Adrenal gland (tissue), 12 donors: ENCODE measurements around the gene CARD16. TPM values are rescaled to one million over a fixed set of nuclear protein-coding genes. Genes with fewer than 3 reads are reported as not detected.
"Not testable (repeated sequence)": the region's sequence is repeated elsewhere in the genome, so short reads cannot be mapped to it uniquely, and the experiment has no call there.

Experiments
- DNase-seq, 7 donors: peaks; one replicate each; pipeline ENCODE4 v3.0.0-alpha.2; 2019 to 2020
- H3K27ac ChIP-seq, 5 donors: fragments of 200-600 bp; sonication (generic) in 4 of 5; 1 replicate in 3 of 5; 2 replicates in 2 of 5; pipeline versions ENCODE4 v1.5.1 to v1.8.0; 2016 to 2020; ENCODE audit warnings: mild to moderate bottlenecking in 1 of 5
- H3K27me3 ChIP-seq: fragments of 200-600 bp; 2 replicates; pipeline ENCODE4 v1.8.0; 2021
- H3K36me3 ChIP-seq, 2 donors: fragments of 200-600 bp; replicated peaks in 1 of 2; 1 replicate in 1 of 2; 2 replicates in 1 of 2; pipeline versions ENCODE4 v1.5.1 to v1.8.0; 2018 to 2022
- H3K4me1 ChIP-seq, 2 donors: fragments of 200-600 bp; replicated peaks in 1 of 2; 1 replicate in 1 of 2; 2 replicates in 1 of 2; pipeline versions ENCODE4 v1.5.1 to v1.8.0; 2018 to 2021
- H3K4me3 ChIP-seq, 4 donors: fragments of 200-600 bp; sonication (generic) in 3 of 4; one replicate each; pipeline ENCODE4 v1.5.1; 2016 to 2018
- H3K9me3 ChIP-seq, 3 donors: fragments of 200-600 bp; sonication (generic) in 1 of 3; replicated peaks in 1 of 3; 1 replicate in 2 of 3; 2 replicates in 1 of 3; pipeline versions ENCODE4 v1.5.1 to v1.8.0; 2016 to 2021
- CTCF ChIP-seq, 6 experiments: fragments of 450-650 bp in 4 of 6; fragments of 200-600 bp in 2 of 6; sonication (generic) in 1 of 6; IDR thresholded peaks; 1 replicate in 5 of 6; 2 replicates in 1 of 6; pipeline versions ENCODE4 v1.5.1 to v1.8.0; 2016 to 2021; ENCODE audit warnings: antibody characterized with exemption in 6 of 6, mild to moderate bottlenecking in 2 of 6, moderate library complexity in 1 of 6
- POLR2A ChIP-seq, 2 donors: fragments of 450-650 bp; IDR thresholded peaks; one replicate each; pipeline ENCODE4 v1.6.1; 2017; ENCODE audit warnings: antibody characterized with exemption in 2 of 2, mild to moderate bottlenecking in 2 of 2, moderate library complexity in 1 of 2
- WGBS, 4 donors: extraction: QIAGEN DNeasy Blood & Tissue Kit in 2 of 4; methylation state at CpG; one replicate each; pipeline versions ENCODE4 v1.1.5 to v1.1.7; 2013 to 2017; 5-methylcytosine and 5-hydroxymethylcytosine counted together
- intact Hi-C, 2 donors: fragments of 100-400 bp; cut with DNase I; formaldehyde crosslinking; loops; one replicate each; pipeline versions ENCODE4 v1.14.1 to v1.15.0; 2022 to 2023
- polyA plus RNA-seq, 3 donors: library from polyadenylated mRNA; stranded (reverse); fragments of 200-250 nt in 2 of 3; fragments of 350-450 nt in 1 of 3; fragmentation: Illumina TruSeq in 1 of 3; extraction: RNeasy Lipid Tissue Mini Kit (QIAGEN cat#74804) in 1 of 3; gene quantifications; one replicate each; pipeline ENCODE4 v1.2.3, GENCODE V29; 2013 to 2014
- total RNA-seq, 9 donors: library from RNA; depleted of rRNA in 4 of 9; stranded (reverse); fragments of >200 nt in 4 of 9; fragments of 120-200 nt in 1 of 9; fragmentation: NEBNext Ultra II Directional in 1 of 9; extraction: Animal tissue kit (Norgen Biotek cat#: 25700) in 1 of 9; gene quantifications; one replicate each; pipeline versions ENCODE4 v1.1.0 to v1.2.4, GENCODE V29; 2013 to 2023
- donor health status: healthy with polysubstance abuse.
- donor health status: Bipolar disorder and iron deficiency.
- donor health status: DM: yes; HTN: yes; CAD: no.
- donor health status: DM: no; HTN: no; CAD: no.
- donor health status: DM: no; HTN: no; CAD: no.
- donor health status: DM: yes; HTN: yes; CAD: no.

The CARD16 gene
- total and polyA plus RNA-seq, 12 donors, result 3.3 to 48.6 (median 12.2) TPM; not detected in 1

DNA sequence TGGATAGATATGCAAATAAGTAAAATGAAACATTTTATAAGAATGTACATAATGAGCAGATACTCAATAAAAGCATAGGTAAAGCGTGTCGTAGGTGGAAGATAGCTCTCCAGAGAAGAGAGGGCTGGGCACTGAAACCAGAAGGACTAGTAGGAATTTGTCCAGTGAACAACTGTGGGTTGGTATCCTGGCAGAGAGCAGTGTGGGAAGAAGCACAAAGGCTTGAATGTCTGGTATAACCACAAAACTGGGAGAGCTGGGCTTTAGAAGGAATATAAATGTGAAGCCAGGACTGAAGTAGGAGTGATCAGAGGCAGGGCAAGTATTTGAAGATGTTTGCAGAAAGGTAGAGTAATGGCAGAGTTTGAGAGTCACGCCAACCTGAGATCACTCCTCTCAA, 33.1 kb upstream of the CARD16 start:
- H3K27me3 ChIP-seq, result no peaks in the 10 kb centered on the region
- 81 to 94% (median 91%) methylated on average over 3 of the region's 3 CpGs for WGBS, 4 donors
- DNase-seq, result no peak
- no peak overlapping the region for H3K4me3 ChIP-seq
- no peaks in the 10 kb centered on the region for H3K4me1 ChIP-seq
- no peaks in the 10 kb centered on the region for H3K36me3 ChIP-seq
- intact Hi-C loops, result no loop called here
- H3K27ac ChIP-seq, result no peak overlapping the region
- TF ChIP-seq CTCF (IDR thresholded peaks at IDR 0.05) (no peak), POLR2A (IDR thresholded peaks at IDR 0.05) (no peak)
- no peaks in the 10 kb centered on the region for H3K9me3 ChIP-seq

- DNase-seq, H3K9me3 ChIP-seq, H3K4me3 ChIP-seq, intact Hi-C loops, H3K27me3 ChIP-seq, H3K27ac ChIP-seq, H3K4me1 ChIP-seq, H3K36me3 ChIP-seq: not testable (repeated sequence)
- WGBS, 4 donors, result 64 to 76% (median 73%) methylated on average over 4 of the region's 4 CpGs
Observed at GRCh38 chr11:105077141-105077790, 32.1 kb upstream of the CARD16 start.

GRCh38 chr11:105074166-105074530, 29.0 kb upstream of the CARD16 start:
- Histone ChIP-seq H3K9me3 (no peaks in the 10 kb centered on the region), H3K27me3 (no peaks in the 10 kb centered on the region), H3K36me3 (no peaks in the 10 kb centered on the region), H3K27ac (no peak overlapping the region), H3K4me3 (no peak overlapping the region), H3K4me1 (no peaks in the 10 kb centered on the region)
- intact Hi-C loops, result no loop called here
- DNase-seq, result no peak
- 79 to 87% (median 85%) methylated on average over 2 of the region's 2 CpGs for WGBS, 4 donors
- TF ChIP-seq CTCF (IDR thresholded peaks at IDR 0.05) (no peak), POLR2A (IDR thresholded peaks at IDR 0.05) (no peak)

GRCh38 chr11:105073456-105074165, 28.5 kb upstream of the CARD16 start:
- Histone ChIP-seq H3K9me3 (no peaks in the 10 kb centered on the region), H3K4me3 (no peak overlapping the region), H3K4me1 (no peaks in the 10 kb centered on the region), H3K27ac (no peak overlapping the region), H3K36me3 (no peaks in the 10 kb centered on the region), H3K27me3 (no peaks in the 10 kb centered on the region)
- no peak for DNase-seq
- TF ChIP-seq CTCF (IDR thresholded peaks at IDR 0.05) (no peak), POLR2A (IDR thresholded peaks at IDR 0.05) (no peak)
- WGBS, 4 donors, result 53 to 82% (median 76%) methylated on average over 1 of the region's 1 CpG
- intact Hi-C loops, result no loop called here

GRCh38 chr11:105072080-105072479, 26.9 kb upstream of the CARD16 start:
- 45 to 88% (median 64%) methylated on average over 1 of the region's 2 CpGs; no CpG with 5 or more reads in 1 of the 4 donors for WGBS, 4 donors
- H3K4me3 ChIP-seq, intact Hi-C loops, H3K9me3 ChIP-seq, H3K27me3 ChIP-seq, H3K4me1 ChIP-seq, DNase-seq, H3K27ac ChIP-seq, H3K36me3 ChIP-seq: not testable (repeated sequence)
